ENCODE results near the gene FHIP1B. TPM values are rescaled to one million over a fixed set of nuclear protein-coding genes. Genes with fewer than 3 reads are reported as not detected.

FHIP1B gene
- total and polyA plus RNA-seq, 2 of the 4 experiments (the other 2 are of a cell fraction): 5.9 to 30.2 TPM

DNA sequence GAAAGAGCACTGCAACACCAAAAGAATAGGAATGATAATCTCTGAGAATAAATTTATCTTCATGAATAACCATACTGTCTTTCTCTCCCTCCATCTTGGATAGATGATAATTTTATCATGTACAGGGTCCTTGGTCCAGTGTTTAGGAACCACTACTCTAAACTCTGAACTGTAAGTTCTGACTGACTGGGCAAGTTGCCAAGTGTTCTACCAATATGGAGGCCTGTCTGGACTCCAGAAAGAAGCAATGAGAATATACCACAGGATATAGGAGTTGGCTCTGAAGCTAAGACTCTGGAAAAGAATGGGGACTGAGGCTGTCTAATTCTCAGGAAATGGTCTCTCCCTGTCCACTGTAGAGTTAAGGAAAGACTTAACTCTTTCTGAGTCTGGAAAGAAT is 1.5 kb downstream of the FHIP1B start:
- H2BK20ac ChIP-seq (ENCODE audit: low read depth, low read length): no peak overlapping the region
- in situ Hi-C loops (cut with MboI; ENCODE audit: low sequenced_read_pairs) (no loop called here), intact Hi-C loops (cut with micrococcal nuclease) (no loop called here), dilution Hi-C loops (cut with HindIII; ENCODE audit: low sequenced_read_pairs, unreplicated experiment) (no loop called here)
- no peak overlapping the region for H4K5ac ChIP-seq (ENCODE audit: low read depth, low read length)
- H3K4me2 ChIP-seq (ENCODE audit: low read depth, low read length): no peak overlapping the region
- no TSS peak for BruUV-seq (replicated peaks)
- no peak overlapping the region for H3K4me3 ChIP-seq (ENCODE audit: insufficient read depth, low read depth, low read length)
- no peak overlapping the region for H3K9ac ChIP-seq (ENCODE audit: low read depth, low read length)
- H3K14ac ChIP-seq (replicated peaks; ENCODE audit: low read depth, low read length): no peak overlapping the region
- no peak overlapping the region for H2AK5ac ChIP-seq (ENCODE audit: low read depth, low read length)
- H2BK5ac ChIP-seq (ENCODE audit: low read depth, low read length, poor library complexity, severe bottlenecking): no peak overlapping the region
- DNase-seq: no peak
- H3K27me3 ChIP-seq (ENCODE audit: control insufficient read depth, insufficient read depth, low read length): no peaks in the 10 kb centered on the region
- no peak overlapping the region for H2BK15ac ChIP-seq (ENCODE audit: low read depth, low read length)
- H3K23ac ChIP-seq (ENCODE audit: low read depth, low read length): no peak overlapping the region
- no peak for ATAC-seq (ENCODE audit: low read depth)
- H3K4ac ChIP-seq (ENCODE audit: low read depth, low read length): no peak overlapping the region
- no peak overlapping the region for H4K8ac ChIP-seq (ENCODE audit: low read depth in 2 of 2, low read length in 2 of 2)
- no peaks in the 10 kb centered on the region for H3K4me1 ChIP-seq (ENCODE audit: control insufficient read depth, insufficient read depth, low read length)
- H3K36me3 ChIP-seq (ENCODE audit: control insufficient read depth, insufficient read depth, low read length): no peaks in the 10 kb centered on the region
- H3K9me1 ChIP-seq (ENCODE audit: insufficient read depth, low read length): 0 out of 2 replicates have a peak, but pooled peaks cover 6% of the 10 kb centered on the region
- H4K91ac ChIP-seq (ENCODE audit: insufficient read depth, low read depth, low read length): no peak overlapping the region
- ChIA-PET CTCF (interaction anchor here (0.6 kb wide), 1 partner anchor 27 kb away, joined by 3 read pairs; no protein-coding TSS in a partner anchor), POLR2A (ENCODE audit: unreplicated experiment) (no interaction called here)
- H3K27ac ChIP-seq (ENCODE audit: insufficient read depth, low read length): no peak overlapping the region
- no peak overlapping the region for H2AFZ ChIP-seq (replicated peaks; ENCODE audit: low read length, poor library complexity)
- H2AK9ac ChIP-seq (replicated peaks; ENCODE audit: low read depth, low read length, poor library complexity): no peak overlapping the region
- no peaks in the 10 kb centered on the region for H4K20me1 ChIP-seq (ENCODE audit: insufficient read depth, low read length)
- TF ChIP-seq NFE2L2 (IDR thresholded peaks at IDR 0.05; ENCODE audit: low read depth, low read length) (no peak), CHD1 (IDR thresholded peaks at IDR 0.05; ENCODE audit: low read depth, low read length) (no peak), SMC3 (IDR thresholded peaks at IDR 0.05; ENCODE audit: low read depth, low read length) (no peak), FOS (IDR thresholded peaks at IDR 0.05; ENCODE audit: low read depth, low read length) (no peak), CTCF (conservative IDR thresholded peaks at IDR 0.05; ENCODE audit: low read depth, low read length) (no peak), BHLHE40 (IDR thresholded peaks at IDR 0.05; ENCODE audit: low read depth, low read length) (no peak), MAZ (IDR thresholded peaks at IDR 0.05; ENCODE audit: borderline replicate concordance, low read depth, low read length) (no peak), RCOR1 (IDR thresholded peaks at IDR 0.05; ENCODE audit: insufficient replicate concordance, low read length) (no peak), RFX5 (IDR thresholded peaks at IDR 0.05; ENCODE audit: low read depth, low read length) (no peak), MAFK (IDR thresholded peaks at IDR 0.05; ENCODE audit: low read depth, low read length) (no peak)
- no peak overlapping the region for H3K18ac ChIP-seq (ENCODE audit: low read depth, low read length)
- peaks cover 35 to 50% of the 10 kb centered on the region in 2 experiments for H3K79me1 ChIP-seq (ENCODE audit: low read depth in 1 of 2, low read length in 2 of 2)
- no peaks in the 10 kb centered on the region for H3K9me3 ChIP-seq (ENCODE audit: control insufficient read depth, insufficient read depth, low read length)
- H3K56ac ChIP-seq (ENCODE audit: extremely low read depth, insufficient read depth, low read length): no peak overlapping the region
- no peak overlapping the region for H2BK120ac ChIP-seq (ENCODE audit: low read depth, low read length)

Measured in IMR-90 (cell line).